Endothelial cell of umbilical vein (primary cell): ENCODE measurements around the gene ASB17. TPM values are rescaled to one million over a fixed set of nuclear protein-coding genes. Genes with fewer than 3 reads are reported as not detected.

ENCODE experiments used
- BruUV-seq: library from RNA; stranded (reverse); fragments of 400-500 nt; replicated peaks from 2 replicates; lab custom pipeline; 2021; lab: Mats Ljungman, UMichigan
- CTCF ChIA-PET: fragments of 300-600, 350-600 bp; sonication (Branson Sonifier 250); formaldehyde crosslinking; loops from one replicate; lab custom pipeline; 2021; ENCODE audit warnings: antibody characterized with exemption, inconsistent platforms; lab: Charles Lee
- POLR2A ChIA-PET: fragments of 300-600, 350-600 bp; sonication (Branson Sonifier 250); formaldehyde crosslinking; loops from one replicate; lab custom pipeline; 2021; ENCODE audit warnings: antibody characterized with exemption, inconsistent platforms; lab: Charles Lee
- DNase-seq: peaks from one replicate; pipeline ENCODE4 v3.0.0-alpha.2; 2011; ENCODE audit warnings: low read depth, low spot score
- FAIRE-seq: peaks from 2 replicates; lab custom pipeline; 2011; peaks lifted over from hg19 to GRCh38; lab: Jason Lieb, UNC
- H2AFZ ChIP-seq: 2 replicates; pipeline ENCODE4 v1.6.0; 2012; ENCODE audit warnings: low read depth, low read length, control low read depth, inconsistent platforms
- H3K27ac ChIP-seq: 2 replicates; pipeline ENCODE4 v1.5.1; 2011; ENCODE audit warnings: low read depth, mild to moderate bottlenecking, control low read depth, low read length, moderate library complexity; ENCODE audit not compliant: insufficient read depth
- H3K27me3 ChIP-seq, 2 experiments: 2 replicates each; pipeline versions ENCODE4 v1.6.0 to v1.6.1; 2011; ENCODE audit warnings: low read length in 2 of 2, mixed read lengths in 1 of 2; ENCODE audit not compliant: control insufficient read depth in 2 of 2, insufficient read depth in 2 of 2
- H3K36me3 ChIP-seq, 2 experiments: 2 replicates in 1 of 2; 3 replicates in 1 of 2; pipeline ENCODE4 v1.5.1; 2011; ENCODE audit warnings: low read length in 2 of 2, mild to moderate bottlenecking in 1 of 2, moderate library complexity in 1 of 2; ENCODE audit not compliant: control insufficient read depth in 2 of 2, insufficient read depth in 2 of 2; ENCODE audit errors: extremely low read depth in 1 of 2
- H3K4me1 ChIP-seq: 3 replicates; pipeline ENCODE4 v1.5.1; 2011; ENCODE audit warnings: mild to moderate bottlenecking, low read length; ENCODE audit not compliant: control insufficient read depth, insufficient read depth; ENCODE audit errors: extremely low read depth
- H3K4me2 ChIP-seq: 2 replicates; pipeline ENCODE4 v1.6.1; 2011; ENCODE audit warnings: low read length, control low read depth, mixed read lengths; ENCODE audit not compliant: insufficient read depth
- H3K4me3 ChIP-seq, 3 experiments: fragments of 200-600 bp in 1 of 3; sonication (generic), shearing (Covaris generic) in 1 of 3; replicated peaks in 1 of 3; 2 replicates each; pipeline ENCODE4 v1.5.1; 2011 to 2016; ENCODE audit warnings: control low read depth in 3 of 3, low read length in 3 of 3, mild to moderate bottlenecking in 2 of 3, inconsistent platforms in 1 of 3, low read depth in 1 of 3, moderate library complexity in 1 of 3; ENCODE audit not compliant: insufficient read depth in 1 of 3
- H3K79me2 ChIP-seq: 2 replicates; pipeline ENCODE4 v1.6.0; 2012; ENCODE audit warnings: low read length, inconsistent platforms; ENCODE audit not compliant: control insufficient read depth, insufficient read depth
- H3K9ac ChIP-seq: replicated peaks from 2 replicates; pipeline ENCODE3; 2011; ENCODE audit warnings: low read length, control low read depth; ENCODE audit not compliant: insufficient read depth; ENCODE audit errors: extremely low read depth
- H3K9me1 ChIP-seq: replicated peaks from 3 replicates; pipeline ENCODE4 v1.6.0; 2011; ENCODE audit warnings: mild to moderate bottlenecking, low read length; ENCODE audit not compliant: control insufficient read depth, insufficient read depth; ENCODE audit errors: extremely low read depth
- H3K9me3 ChIP-seq: replicated peaks from 2 replicates; pipeline ENCODE4 v1.5.1; 2012; ENCODE audit warnings: low read length, inconsistent platforms; ENCODE audit not compliant: control insufficient read depth, insufficient read depth
- H4K20me1 ChIP-seq: replicated peaks from 2 replicates; pipeline ENCODE3; 2011; ENCODE audit warnings: mild to moderate bottlenecking, low read length; ENCODE audit not compliant: control insufficient read depth, insufficient read depth; ENCODE audit errors: extremely low read depth
- EZH2 ChIP-seq: IDR thresholded peaks from 2 replicates; pipeline ENCODE4 v1.6.1; 2012; ENCODE audit warnings: borderline replicate concordance, low read depth, mild to moderate bottlenecking, moderate library complexity, low read length, inconsistent platforms; ENCODE audit not compliant: severe bottlenecking
- FOS ChIP-seq: IDR thresholded peaks from 2 replicates; pipeline ENCODE4 v1.6.1; 2011; ENCODE audit warnings: mild to moderate bottlenecking, low read length, moderate library complexity, borderline replicate concordance; ENCODE audit not compliant: insufficient read depth
- GATA2 ChIP-seq: IDR thresholded peaks from 2 replicates; pipeline ENCODE4 v1.7.0; 2011; ENCODE audit warnings: low read depth, mild to moderate bottlenecking, moderate library complexity, mixed read lengths, low read length; ENCODE audit not compliant: insufficient read length, insufficient read depth
- MYC ChIP-seq: IDR thresholded peaks from one replicate; pipeline ENCODE4 v1.6.1; 2011; ENCODE audit warnings: mild to moderate bottlenecking, low read depth, low read length
- POLR2A ChIP-seq: IDR thresholded peaks from 2 replicates; pipeline ENCODE4 v1.6.1; 2012; ENCODE audit warnings: low read depth, mild to moderate bottlenecking, control low read depth, low read length
- dilution Hi-C: fragments of 300-500 bp; cut with MboI; formaldehyde crosslinking; loops from one replicate; pipeline ENCODE4 v1.15.0; 2019; ENCODE audit warnings: low sequenced_read_pairs; ENCODE audit not compliant: extremely low pct_ligation_motif_present
- intact Hi-C: fragments of 100-400 bp; cut with micrococcal nuclease; formaldehyde crosslinking; loops from one replicate; pipeline ENCODE4 v1.10.0; 2022
- polyA plus RNA-seq, 4 experiments: library from polyadenylated mRNA; depleted of rRNA in 3 of 4; stranded (reverse) in 3 of 4; unstranded in 1 of 4; fragments of >200 nt; gene quantifications; 2 replicates each; pipeline versions ENCODE4 v1.2.1 to v1.2.3, GENCODE V29; 2011 to 2012; ENCODE audit warnings: missing spikeins in 1 of 4
- total RNA-seq: library from RNA; stranded (reverse); gene quantifications from 2 replicates; pipeline ENCODE4 v1.2.3, GENCODE V29; 2021
- TF ChIP-seq, protein P1 (sequence below): IDR thresholded peaks from 2 replicates; pipeline ENCODE4 v1.6.1; 2011; ENCODE audit not compliant: insufficient read depth, insufficient read length

ASB17 gene
- total and polyA plus RNA-seq, 2 donors (not counting 3 experiments of a cell fraction or from before 2014, with no cell fraction given), result not detected

DNA sequence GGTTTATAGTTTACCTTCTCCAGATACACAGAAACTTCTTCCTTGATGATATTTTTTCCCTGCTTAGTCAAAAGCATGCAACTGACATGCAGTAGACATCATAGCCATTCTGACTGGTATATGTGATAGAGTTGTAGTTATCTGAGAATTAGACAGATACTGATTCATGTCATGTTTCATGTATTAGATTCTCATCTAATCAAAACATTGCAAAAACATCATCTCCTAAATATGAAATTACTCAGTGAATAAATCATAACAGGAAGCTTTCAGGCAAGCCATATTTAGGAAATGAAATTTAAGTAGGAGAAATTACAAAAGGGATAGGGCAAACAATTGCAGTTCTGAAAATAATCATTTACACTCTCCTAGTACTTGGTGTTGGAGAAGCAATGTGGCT is 38.4 kb upstream of the ASB17 start:
- peak; percentile 64 for TF ChIP-seq GATA2
- TF ChIP-seq MYC, result no peak
- no peak for TF ChIP-seq POLR2A
- TF ChIP-seq FOS, result peak; percentile 28
- no peaks in the 10 kb centered on the region for H4K20me1 ChIP-seq
- H3K9me1 ChIP-seq, result no peaks in the 10 kb centered on the region
- H3K4me2 ChIP-seq, result no peak overlapping the region
- no peak overlapping the region for H3K4me3 ChIP-seq
- no TSS peak for BruUV-seq
- intact Hi-C loops (no loop called here), dilution Hi-C loops (no loop called here)
- no peaks in the 10 kb centered on the region for H3K36me3 ChIP-seq
- DNase-seq, result no peak
- H2AFZ ChIP-seq, result no peak overlapping the region
- H3K27ac ChIP-seq, result no peak overlapping the region
- POLR2A ChIA-PET, result no interaction called here
- H3K9ac ChIP-seq, result no peak overlapping the region
- FAIRE-seq, result no peak
- H3K79me2 ChIP-seq, result no peaks in the 10 kb centered on the region
- no peaks in the 10 kb centered on the region for H3K9me3 ChIP-seq
- CTCF ChIA-PET, result no interaction called here
- peaks cover 0 to 2% of the 10 kb centered on the region in 2 experiments for H3K27me3 ChIP-seq
- H3K4me1 ChIP-seq, result peaks cover 3% of the 10 kb centered on the region

DNA sequence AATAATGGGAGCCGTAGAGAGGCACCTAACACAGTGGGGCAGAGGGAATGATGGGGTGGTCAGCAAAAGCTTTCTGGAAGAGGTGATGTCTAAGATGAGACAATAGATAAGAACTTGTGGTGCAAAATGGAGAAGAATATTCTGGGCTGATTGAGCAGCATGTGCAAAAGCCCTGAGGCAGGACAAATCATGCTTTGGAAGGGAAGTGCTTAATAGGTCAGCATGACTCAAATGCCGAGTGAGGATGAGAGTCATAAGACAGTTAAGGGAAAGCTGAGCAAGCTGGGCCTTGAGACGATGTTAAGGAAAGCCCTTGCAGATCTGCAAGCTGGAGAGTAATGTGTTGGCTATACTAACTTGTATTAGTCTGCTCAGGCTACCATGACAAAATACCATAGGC is 37.3 kb upstream of the ASB17 start:
- intact Hi-C loops, result no loop called here

More for the DNA sequence above, 37.3 kb upstream of the ASB17 start:
- Histone ChIP-seq H3K9me1 (no peaks in the 10 kb centered on the region), H3K79me2 (no peaks in the 10 kb centered on the region), H2AFZ (no peak overlapping the region), H3K36me3 (no peaks in the 10 kb centered on the region), H3K27me3 (no peaks in the 10 kb centered on the region), H4K20me1 (no peaks in the 10 kb centered on the region), H3K9me3 (no peaks in the 10 kb centered on the region), H3K4me2 (no peak overlapping the region), H3K9ac (no peak overlapping the region), H3K4me3 (no peak overlapping the region), H3K27ac (no peak overlapping the region), H3K4me1 (peaks cover 3% of the 10 kb centered on the region)
- POLR2A ChIA-PET, result no interaction called here
- CTCF ChIA-PET, result no interaction called here
- no peak for DNase-seq
- BruUV-seq, result no TSS peak
- FAIRE-seq, result no peak
- dilution Hi-C loops, result no loop called here
- TF ChIP-seq, protein P1, sequence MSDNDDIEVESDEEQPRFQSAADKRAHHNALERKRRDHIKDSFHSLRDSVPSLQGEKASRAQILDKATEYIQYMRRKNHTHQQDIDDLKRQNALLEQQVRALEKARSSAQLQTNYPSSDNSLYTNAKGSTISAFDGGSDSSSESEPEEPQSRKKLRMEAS, result no peak
- TF ChIP-seq MYC (no peak), GATA2 (peak; percentile 33), EZH2 (no peak), POLR2A (no peak)
